Left cardiac atrium (tissue), 4 donors: ENCODE data around the gene BABAM1. TPM values are rescaled to one million over a fixed set of nuclear protein-coding genes. Genes with fewer than 3 reads are reported as not detected.

Source experiments
- ATAC-seq, 2 donors: fragments of 200-7000 bp; cut with Tn5 transposase; one replicate each; pipeline ENCODE4 v1.9.1; 2020; ENCODE audit warnings: mild to moderate bottlenecking in 2 of 2, moderate library complexity in 2 of 2
- DNase-seq: peaks from one replicate; pipeline ENCODE4 v3.0.0-alpha.2; 2020
- intact Hi-C, 2 donors: fragments of 100-400 bp; cut with DNase I; formaldehyde crosslinking; loops; one replicate each; pipeline versions ENCODE4 v1.14.1 to v1.15.1; 2022 to 2023
- total RNA-seq, 2 donors: library from RNA; stranded (reverse); fragmentation: NEBNext Ultra II Directional; extraction: Animal tissue kit (Norgen Biotek cat#: 25700); gene quantifications; one replicate each; pipeline ENCODE4 v1.2.1, GENCODE V29; 2021
- donor health status: DM: no; HTN: yes; CAD: no.
- donor health status: DM: no; HTN: yes; CAD: no; lungs with severe emphysema.
- donor health status: DM: yes; HTN: yes; CAD: no.
- donor health status: Dilated cardiomyopathy.

Gene BABAM1
- total RNA-seq, 2 donors from 2014 or later = 67.2 to 68.3 TPM

DNA sequence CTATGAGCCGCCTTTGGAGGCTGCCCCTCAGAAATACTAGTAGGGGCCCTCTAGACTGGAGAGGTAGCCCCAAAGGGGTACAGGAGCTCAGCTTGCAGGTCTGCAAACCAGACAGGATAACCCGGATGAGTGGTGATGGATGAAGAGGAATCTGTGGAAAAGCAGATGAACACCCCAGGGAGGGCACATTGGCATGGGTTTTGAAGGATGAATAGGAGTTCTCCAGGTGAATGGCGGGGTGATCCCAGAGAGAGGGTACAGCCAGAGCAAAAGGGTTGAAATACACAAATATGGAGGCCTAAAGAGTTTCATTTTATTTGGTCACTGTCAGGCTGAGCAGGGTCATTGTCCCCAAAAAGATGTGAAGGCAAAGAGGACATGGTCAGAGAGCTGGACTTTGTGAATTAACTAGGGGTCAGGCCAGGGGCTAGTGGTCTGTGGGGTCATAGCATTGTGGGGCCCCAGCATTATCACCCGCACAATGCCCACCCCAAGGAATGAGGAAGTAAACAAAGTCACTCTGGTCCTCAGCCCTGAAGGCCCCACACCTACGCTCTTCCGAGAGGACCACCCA lies 26.3 kb upstream of the BABAM1 start:
- ATAC-seq = no peak
- DNase-seq = no peak
- intact Hi-C loops = no loop called here

GRCh38 chr19:17242431-17243208 lies 24.6 kb upstream of the BABAM1 start:
- no peak for ATAC-seq

DNA sequence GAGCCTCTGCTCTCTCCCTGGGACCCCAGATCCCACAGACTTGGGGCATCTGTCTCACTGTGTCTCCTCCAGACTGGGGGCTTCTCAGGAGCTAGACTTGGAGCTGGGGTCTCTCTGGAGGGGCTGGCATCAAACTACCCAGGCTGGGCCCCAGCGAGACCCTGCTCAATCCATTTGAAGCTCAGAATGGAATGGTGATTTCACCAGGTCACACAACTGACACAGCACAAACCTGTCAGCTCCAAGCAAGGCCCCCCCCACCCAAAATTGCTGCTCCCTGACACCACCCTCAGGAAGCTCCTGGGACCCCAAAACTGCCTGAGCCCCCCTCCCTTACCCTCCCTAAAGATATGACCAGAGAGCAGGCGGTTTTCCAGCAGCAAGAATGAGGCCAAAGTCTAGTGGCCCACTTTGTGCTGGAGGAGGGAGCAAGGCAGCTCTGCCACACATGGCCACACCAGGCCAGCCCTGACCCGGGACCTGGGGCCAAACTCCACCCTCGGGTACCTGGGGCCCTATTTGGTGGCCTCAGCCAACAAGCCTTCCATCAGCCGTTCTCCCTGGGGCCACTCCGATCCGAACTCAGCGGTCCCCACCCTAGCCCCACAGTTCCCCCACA lies 23.9 kb upstream of the BABAM1 start:
- ATAC-seq (no peak), DNase-seq (no peak)
- intact Hi-C loops = no loop called here

More at GRCh38 chr19:17242431-17243208, 24.6 kb upstream of the BABAM1 start:
- intact Hi-C loops = no loop called here
- DNase-seq = no peak

DNA sequence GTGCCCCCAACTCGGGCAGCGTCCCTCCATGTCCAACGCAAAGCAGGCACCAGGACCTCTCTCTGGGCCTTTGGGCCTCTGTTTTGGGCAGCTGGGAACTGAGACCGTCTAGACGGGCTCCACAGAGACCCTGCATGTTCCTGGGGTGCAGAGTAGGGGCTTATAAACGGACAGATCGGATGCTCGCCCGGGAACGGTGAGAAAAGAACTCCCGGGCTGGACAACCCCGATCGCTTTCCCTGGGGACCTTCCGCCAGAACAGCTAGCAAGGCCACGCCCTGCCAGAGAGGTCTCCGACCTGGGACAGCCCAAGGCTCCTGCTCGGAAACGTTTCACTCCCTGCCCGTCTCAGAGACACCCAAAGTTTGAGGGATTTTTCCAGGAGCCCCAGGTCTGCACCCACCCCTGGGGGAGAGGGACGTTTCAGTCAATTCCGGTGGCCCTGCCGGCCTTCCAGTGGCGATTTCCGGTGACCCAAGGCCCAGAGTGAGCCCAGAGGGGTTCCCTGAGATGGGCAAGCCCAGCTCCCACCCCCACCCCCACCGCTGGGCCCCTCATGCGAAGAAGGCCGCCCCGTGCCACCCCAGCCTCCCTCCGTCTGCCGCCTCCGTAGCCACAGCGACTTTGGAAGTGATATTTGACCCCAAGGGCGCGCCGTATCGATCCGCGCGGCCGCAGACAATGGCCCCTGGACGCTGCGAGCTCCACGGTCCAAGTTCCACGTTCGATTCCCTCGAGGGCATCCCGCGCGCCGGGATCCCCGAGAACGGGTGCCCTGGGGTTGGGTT lies 23.2 kb upstream of the BABAM1 start:
- DNase-seq (peak; percentile 79), ATAC-seq (peak; percentile 7 to 17)
- intact Hi-C loops = no loop called here

GRCh38 chr19:17244618-17245534 lies 22.4 kb upstream of the BABAM1 start:
- peak in 1 of 2 donors; percentile 4 for ATAC-seq
- peak; percentile 50 for DNase-seq
- intact Hi-C loops = no loop called here

DNA sequence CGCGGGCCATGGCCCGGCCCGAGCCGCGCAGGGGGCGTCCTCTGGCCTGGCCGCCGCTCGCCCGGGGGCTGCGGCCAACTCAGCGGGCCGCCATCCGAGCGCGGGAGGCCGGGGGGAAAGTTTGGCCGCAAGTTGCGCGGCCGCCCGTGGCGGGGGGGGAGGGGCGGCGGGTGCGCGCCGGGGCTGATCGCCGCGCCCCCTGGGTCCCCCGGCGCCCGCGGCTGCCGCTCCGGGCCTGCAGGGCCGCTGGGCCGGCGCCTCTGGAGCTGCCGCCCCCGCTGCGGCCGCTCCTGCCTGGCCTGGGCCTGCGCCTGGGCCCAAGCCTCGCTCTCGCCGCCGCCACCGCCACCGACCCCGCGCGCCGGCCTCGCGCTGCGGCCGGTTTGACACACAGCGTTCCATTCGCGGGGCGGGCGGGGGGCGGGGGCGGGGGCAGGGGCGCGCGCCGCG lies 21.7 kb upstream of the BABAM1 start, which contains the start of gene NR2F6:
Gene NR2F6, minus strand, starts transcription at position 385 of the 450 bp plus-strand sequence. CDS start 699 bp downstream, outside the sequence.
- ATAC-seq (no peak), DNase-seq (no peak)
- intact Hi-C loops = no loop called here

- intact Hi-C loops = no loop called here
Observed at GRCh38 chr19:17246681-17247425, 20.4 kb upstream of the BABAM1 start.

GRCh38 chr19:17248011-17248776 lies 19.0 kb upstream of the BABAM1 start:
- no peak for DNase-seq
- intact Hi-C loops = no loop called here
- no peak for ATAC-seq

More at GRCh38 chr19:17246681-17247425, 20.4 kb upstream of the BABAM1 start:
- ATAC-seq (peak; percentile 12 to 17), DNase-seq (peak; percentile 44)

DNA sequence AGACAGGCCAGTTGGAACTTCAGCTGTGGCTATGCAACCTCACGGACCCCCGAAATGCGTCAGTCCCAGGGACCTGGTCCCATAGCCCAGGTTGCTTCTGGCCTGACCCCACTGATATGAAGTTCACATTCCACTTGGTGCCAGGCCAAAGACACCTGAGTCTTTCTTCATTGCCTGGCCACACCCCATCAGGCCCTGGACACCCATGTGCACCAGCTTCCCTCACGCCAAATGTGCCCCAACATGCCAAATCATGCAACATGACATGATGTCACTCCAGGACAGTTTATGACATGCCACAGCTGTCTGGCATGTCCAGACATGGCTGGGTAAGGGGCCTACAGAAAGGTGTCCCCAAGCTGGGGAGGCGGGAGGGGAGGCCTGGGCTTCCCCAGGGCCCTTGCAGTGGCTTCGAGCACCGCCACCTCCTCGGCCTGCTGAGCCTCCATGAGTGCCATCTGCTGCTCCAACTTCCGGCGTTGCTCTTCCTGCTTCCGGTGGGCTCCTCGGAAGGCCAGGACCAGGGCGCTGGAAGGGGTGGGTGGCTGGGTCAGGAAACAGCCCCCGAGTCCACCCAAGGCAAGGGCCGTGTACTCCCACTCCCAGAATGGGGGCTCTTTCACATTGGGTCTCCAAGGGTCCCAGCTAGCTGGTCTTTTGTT lies 17.2 kb upstream of the BABAM1 start:
- ATAC-seq (no peak), DNase-seq (no peak)
- intact Hi-C loops = no loop called here

DNA sequence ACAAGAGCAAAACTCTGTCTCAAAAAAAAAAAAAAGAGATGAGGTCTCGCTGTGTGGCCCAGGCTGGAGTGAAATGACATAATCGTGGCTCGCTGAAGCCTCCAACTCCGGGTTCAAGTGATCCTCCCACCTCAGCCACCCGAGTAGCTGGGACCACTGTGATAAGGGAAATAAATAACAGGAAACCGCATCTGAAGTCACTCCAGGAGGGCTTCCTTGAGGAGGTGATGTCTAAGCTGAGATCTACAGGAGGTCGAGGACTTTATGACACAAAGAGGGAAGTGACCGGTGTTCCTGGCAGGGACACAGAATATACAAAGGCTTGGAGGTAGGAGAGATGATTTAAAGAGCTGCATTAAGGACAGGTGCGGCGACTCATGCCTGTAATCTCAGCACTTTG lies 12.6 kb upstream of the BABAM1 start:
- no peak for DNase-seq
- intact Hi-C loops = no loop called here
- ATAC-seq = no peak

GRCh38 chr19:17255150-17255621 lies 12.1 kb upstream of the BABAM1 start:
- ATAC-seq = no peak
- intact Hi-C loops = no loop called here
- no peak for DNase-seq

- no peak for ATAC-seq
- intact Hi-C loops = no loop called here
Observed at GRCh38 chr19:17256130-17256529, 11.1 kb upstream of the BABAM1 start.

GRCh38 chr19:17259118-17259780 lies 8.0 kb upstream of the BABAM1 start:
- intact Hi-C loops = no loop called here
- ATAC-seq = no peak
- DNase-seq = no peak

More at GRCh38 chr19:17256130-17256529, 11.1 kb upstream of the BABAM1 start:
- DNase-seq = no peak

- intact Hi-C loops = no loop called here
- DNase-seq = no peak
- no peak for ATAC-seq
Observed at GRCh38 chr19:17259934-17260333, 7.3 kb upstream of the BABAM1 start.

- DNase-seq (peak; percentile 77), ATAC-seq (peak; percentile 81 to 83)
- intact Hi-C loops = no loop called here
Observed at GRCh38 chr19:17260842-17261325, 6.4 kb upstream of the BABAM1 start.

DNA sequence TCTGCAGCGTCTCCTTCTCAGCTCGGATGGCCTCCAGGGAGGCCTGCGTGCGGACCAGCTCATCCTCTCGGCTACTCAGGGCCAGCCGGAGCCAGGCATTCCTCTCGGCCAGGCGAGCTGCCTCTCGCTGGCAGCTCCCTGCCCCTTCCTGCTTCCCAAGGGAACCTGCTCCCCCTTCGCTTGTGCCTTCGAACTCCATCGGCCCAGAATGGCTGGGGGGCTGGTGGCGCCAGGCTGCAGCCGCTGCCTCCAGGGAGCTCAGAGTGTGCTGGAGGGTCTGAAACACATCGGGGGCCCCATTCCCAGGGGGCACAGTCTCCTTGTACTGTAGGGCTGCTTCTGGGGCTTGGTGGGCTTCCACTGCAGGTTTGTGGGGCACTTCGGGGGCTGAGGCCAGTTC lies 4.7 kb upstream of the BABAM1 start:
- DNase-seq = no peak
- intact Hi-C loops = no loop called here

More for the DNA sequence above, 4.7 kb upstream of the BABAM1 start:
- no peak for ATAC-seq
